GM12878 (cell line): ENCODE measurements around the gene FEN1. TPM values are rescaled to one million over a fixed set of nuclear protein-coding genes. Genes with fewer than 3 reads are reported as not detected.

Experiments used
- DPF2 ChIP-seq: fragments of 450-650 bp; IDR thresholded peaks from 2 replicates; pipeline ENCODE4 v1.6.1; 2017; ENCODE audit warnings: mild to moderate bottlenecking
- E2F4 ChIP-seq: IDR thresholded peaks from 2 replicates; pipeline ENCODE4 v1.6.1; 2012; ENCODE audit warnings: low read depth, low read length, improper control_type of control experiment
- HCFC1 ChIP-seq: fragments of 150-350 bp; IDR thresholded peaks from 2 replicates; pipeline ENCODE4 v1.6.1; 2014; ENCODE audit warnings: low read length
- KDM1A ChIP-seq: fragments of 200-600 bp; sonication (generic); IDR thresholded peaks from 2 replicates; pipeline ENCODE4 v1.6.1; 2016; ENCODE audit warnings: borderline replicate concordance
- PBX3 ChIP-seq: IDR thresholded peaks from 2 replicates; pipeline ENCODE4 v1.6.1; 2011; ENCODE audit warnings: mild to moderate bottlenecking, low read depth, low read length, moderate library complexity; ENCODE audit not compliant: insufficient replicate concordance
- RCOR1 ChIP-seq: conservative IDR thresholded peaks from 2 replicates; pipeline ENCODE4 v1.6.1; 2012; ENCODE audit warnings: low read depth, low read length, improper control_type of control experiment
- SMC3 ChIP-seq: IDR thresholded peaks from 2 replicates; pipeline ENCODE4 v1.6.1; 2011; ENCODE audit warnings: low read length, improper control_type of control experiment, borderline replicate concordance
- SUZ12 ChIP-seq: fragments of 200-600 bp; sonication (generic); IDR thresholded peaks from one replicate; pipeline ENCODE4 v1.6.1; 2018; ENCODE audit warnings: antibody characterized with exemption, mild to moderate bottlenecking; ENCODE audit not compliant: unreplicated experiment
- ZBTB11 ChIP-seq: fragments of 450-650 bp; formaldehyde crosslinking; IDR thresholded peaks from 2 replicates; pipeline ENCODE4 v1.5.0; 2022; ENCODE audit warnings: mild to moderate bottlenecking, missing genetic modification characterization
- polyA plus RNA-seq, 11 experiments: library from polyadenylated mRNA; depleted of rRNA in 4 of 11; unstranded in 6 of 11; stranded (reverse) in 5 of 11; fragments of >200 nt; fragmentation: Nextera tagmentation in 4 of 11; fragmentation: Illumina TruSeq in 1 of 11; extraction: Ambion mirVana in 4 of 11; extraction: Trizol in 1 of 11; gene quantifications; 1 replicate in 1 of 11; 2 replicates in 10 of 11; pipeline versions ENCODE4 v1.2.1 to v1.2.3, GENCODE V29; 2011 to 2016; ENCODE audit warnings: inconsistent platforms in 2 of 11, missing spikeins in 2 of 11, low read depth in 1 of 11
- total RNA-seq, 4 experiments: library from RNA; depleted of rRNA in 3 of 4; stranded (reverse); fragments of >200 nt in 3 of 4; fragmentation: Illumina TruSeq in 1 of 4; extraction: Trizol in 1 of 4; gene quantifications; 2 replicates each; pipeline versions ENCODE4 v1.2.1 to v1.2.3, GENCODE V29; 2013 to 2021
- TF ChIP-seq, protein P1 (sequence below): fragments of 450-650 bp; IDR thresholded peaks from 2 replicates; pipeline ENCODE4 v1.6.1; 2016; ENCODE audit warnings: mild to moderate bottlenecking

FEN1 gene
- total and polyA plus RNA-seq, 10 of the 15 experiments (the other 5 are each of a cell fraction or from before 2014, with no cell fraction given) = 54.8 to 282 (median 125) TPM

- TF ChIP-seq ZBTB11 (CRISPR knock-in tag) (no peak), E2F4 (no peak), SUZ12 (no peak), SMC3 (no peak), RCOR1 (no peak), DPF2 (no peak), HCFC1 (no peak), KDM1A (no peak), PBX3 (no peak)
- TF ChIP-seq, protein P1, sequence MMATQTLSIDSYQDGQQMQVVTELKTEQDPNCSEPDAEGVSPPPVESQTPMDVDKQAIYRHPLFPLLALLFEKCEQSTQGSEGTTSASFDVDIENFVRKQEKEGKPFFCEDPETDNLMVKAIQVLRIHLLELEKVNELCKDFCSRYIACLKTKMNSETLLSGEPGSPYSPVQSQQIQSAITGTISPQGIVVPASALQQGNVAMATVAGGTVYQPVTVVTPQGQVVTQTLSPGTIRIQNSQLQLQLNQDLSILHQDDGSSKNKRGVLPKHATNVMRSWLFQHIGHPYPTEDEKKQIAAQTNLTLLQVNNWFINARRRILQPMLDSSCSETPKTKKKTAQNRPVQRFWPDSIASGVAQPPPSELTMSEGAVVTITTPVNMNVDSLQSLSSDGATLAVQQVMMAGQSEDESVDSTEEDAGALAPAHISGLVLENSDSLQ = no peak
These were observed 13.6 kb upstream of the FEN1 start (continued) for GRCh38 chr11:61778920-61779650.
